Measurements from ENCODE around the gene PDXK. TPM values are rescaled to one million over a fixed set of nuclear protein-coding genes. Genes with fewer than 3 reads are reported as not detected.

PDXK gene
- total RNA-seq, 4 donors from 2014 or later: 122 to 156 (median 143) TPM

DNA sequence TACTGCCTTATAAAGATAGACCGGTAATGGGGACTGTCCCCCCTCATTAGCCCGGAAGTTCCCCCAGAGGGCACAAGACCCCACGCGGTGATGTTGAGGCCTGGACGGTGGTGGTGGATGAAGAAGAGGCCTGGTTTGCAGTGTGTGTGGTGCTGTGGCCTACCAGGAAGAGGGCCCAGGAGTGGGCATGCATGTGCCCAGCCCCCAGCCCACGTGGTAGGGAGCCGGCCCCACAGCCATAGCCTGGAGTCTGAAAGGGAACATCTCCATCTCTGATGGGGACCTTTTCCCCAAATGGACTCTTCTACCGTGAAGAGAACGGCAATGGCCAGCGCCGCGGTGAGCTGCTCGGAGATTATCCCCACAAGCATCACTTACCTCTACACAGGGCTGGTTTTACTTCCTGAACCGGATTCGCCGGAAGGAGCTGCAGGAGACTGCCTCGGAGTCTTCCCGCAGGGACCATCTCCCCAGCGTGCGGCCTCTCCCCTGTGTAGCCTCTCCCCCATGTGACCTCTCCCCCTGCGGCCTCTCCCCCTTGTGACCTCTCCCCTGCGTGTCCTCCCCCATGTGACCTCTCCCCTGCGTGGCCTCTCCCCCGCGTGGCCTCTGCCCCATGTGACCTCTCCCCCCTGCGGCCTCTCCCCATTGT is 91.0 kb downstream of the PDXK start:
- TF ChIP-seq POLR2A (IDR thresholded peaks at IDR 0.05): no peak
- TF ChIP-seq, protein P1, sequence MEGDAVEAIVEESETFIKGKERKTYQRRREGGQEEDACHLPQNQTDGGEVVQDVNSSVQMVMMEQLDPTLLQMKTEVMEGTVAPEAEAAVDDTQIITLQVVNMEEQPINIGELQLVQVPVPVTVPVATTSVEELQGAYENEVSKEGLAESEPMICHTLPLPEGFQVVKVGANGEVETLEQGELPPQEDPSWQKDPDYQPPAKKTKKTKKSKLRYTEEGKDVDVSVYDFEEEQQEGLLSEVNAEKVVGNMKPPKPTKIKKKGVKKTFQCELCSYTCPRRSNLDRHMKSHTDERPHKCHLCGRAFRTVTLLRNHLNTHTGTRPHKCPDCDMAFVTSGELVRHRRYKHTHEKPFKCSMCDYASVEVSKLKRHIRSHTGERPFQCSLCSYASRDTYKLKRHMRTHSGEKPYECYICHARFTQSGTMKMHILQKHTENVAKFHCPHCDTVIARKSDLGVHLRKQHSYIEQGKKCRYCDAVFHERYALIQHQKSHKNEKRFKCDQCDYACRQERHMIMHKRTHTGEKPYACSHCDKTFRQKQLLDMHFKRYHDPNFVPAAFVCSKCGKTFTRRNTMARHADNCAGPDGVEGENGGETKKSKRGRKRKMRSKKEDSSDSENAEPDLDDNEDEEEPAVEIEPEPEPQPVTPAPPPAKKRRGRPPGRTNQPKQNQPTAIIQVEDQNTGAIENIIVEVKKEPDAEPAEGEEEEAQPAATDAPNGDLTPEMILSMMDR (IDR thresholded peaks at IDR 0.05): no peak
- no peak for TF ChIP-seq EP300 (IDR thresholded peaks at IDR 0.05)
- 50 to 63% methylated on average over 17 to 26 of the region's 26 CpGs for WGBS, 2 donors

DNA sequence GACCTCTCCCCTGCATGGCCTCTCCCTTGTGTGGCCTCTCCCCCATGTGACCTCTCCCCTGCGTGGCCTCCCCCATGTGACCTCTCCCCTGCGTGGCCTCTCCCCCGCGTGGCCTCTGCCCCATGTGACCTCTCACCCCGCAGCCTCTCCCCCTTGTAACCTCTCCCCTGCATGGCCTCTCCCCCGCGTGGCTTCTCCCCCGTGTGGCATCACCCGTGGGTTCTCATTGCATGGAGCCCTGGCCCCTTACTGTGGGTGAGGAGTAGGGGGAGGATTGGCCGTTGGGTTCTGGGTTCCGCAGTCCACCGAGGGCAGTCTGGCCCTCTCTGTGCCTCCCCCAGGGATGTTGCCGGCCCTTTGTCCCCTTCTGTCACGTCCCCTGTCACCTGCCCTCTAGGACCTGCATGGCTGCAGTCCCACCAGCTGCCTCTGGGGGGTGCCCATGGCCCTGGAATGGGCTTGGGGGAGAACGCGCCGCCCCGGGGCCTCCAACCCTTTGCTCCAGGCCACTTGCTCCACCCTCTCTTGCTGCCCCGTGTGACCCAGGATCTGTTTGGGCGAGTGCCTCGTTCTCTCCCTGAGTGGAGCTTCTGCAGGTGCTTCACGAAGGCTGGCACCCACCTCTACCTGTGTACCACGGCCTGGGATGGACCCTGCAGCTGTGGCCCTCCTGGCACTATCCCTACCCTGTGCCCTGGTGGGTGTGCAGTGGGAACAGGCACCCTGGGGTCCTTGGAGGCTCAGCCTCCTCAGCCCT is 91.8 kb downstream of the PDXK start:
- WGBS, 2 donors: 9 to 16% methylated on average over 18 to 23 of the region's 23 CpGs
- H3K27me3 ChIP-seq: no peaks in the 10 kb centered on the region
- peak overlapping the region in 1 of 4 donors; percentile 34 for H3K4me3 ChIP-seq
- DNase-seq (ENCODE audit: low spot score in 2 of 2): peak; percentile 72 to 84
- peaks cover 0 to 20% (median 0%) of the 10 kb centered on the region in 3 donors for H3K36me3 ChIP-seq
- TF ChIP-seq, protein P1 (IDR thresholded peaks at IDR 0.05): peak; percentile 93 to 97 (median 95)
- TF ChIP-seq POLR2A (IDR thresholded peaks at IDR 0.05): no peak
- no peak for TF ChIP-seq EP300 (IDR thresholded peaks at IDR 0.05)
- no peaks in the 10 kb centered on the region for H3K9me3 ChIP-seq
- no peak overlapping the region for H3K27ac ChIP-seq
- H3K4me1 ChIP-seq: peaks cover 0 to 32% (median 11%) of the 10 kb centered on the region in 4 donors

More for the DNA sequence above, 91.0 kb downstream of the PDXK start:
- H3K27ac ChIP-seq: no peak overlapping the region
- H3K36me3 ChIP-seq: peaks cover 0 to 20% (median 0%) of the 10 kb centered on the region in 3 donors
- H3K4me3 ChIP-seq: no peak overlapping the region
- DNase-seq (ENCODE audit: low spot score in 2 of 2): no peak
- H3K9me3 ChIP-seq: no peaks in the 10 kb centered on the region
- peaks cover 0 to 32% (median 11%) of the 10 kb centered on the region in 4 donors for H3K4me1 ChIP-seq
- no peaks in the 10 kb centered on the region for H3K27me3 ChIP-seq

DNA sequence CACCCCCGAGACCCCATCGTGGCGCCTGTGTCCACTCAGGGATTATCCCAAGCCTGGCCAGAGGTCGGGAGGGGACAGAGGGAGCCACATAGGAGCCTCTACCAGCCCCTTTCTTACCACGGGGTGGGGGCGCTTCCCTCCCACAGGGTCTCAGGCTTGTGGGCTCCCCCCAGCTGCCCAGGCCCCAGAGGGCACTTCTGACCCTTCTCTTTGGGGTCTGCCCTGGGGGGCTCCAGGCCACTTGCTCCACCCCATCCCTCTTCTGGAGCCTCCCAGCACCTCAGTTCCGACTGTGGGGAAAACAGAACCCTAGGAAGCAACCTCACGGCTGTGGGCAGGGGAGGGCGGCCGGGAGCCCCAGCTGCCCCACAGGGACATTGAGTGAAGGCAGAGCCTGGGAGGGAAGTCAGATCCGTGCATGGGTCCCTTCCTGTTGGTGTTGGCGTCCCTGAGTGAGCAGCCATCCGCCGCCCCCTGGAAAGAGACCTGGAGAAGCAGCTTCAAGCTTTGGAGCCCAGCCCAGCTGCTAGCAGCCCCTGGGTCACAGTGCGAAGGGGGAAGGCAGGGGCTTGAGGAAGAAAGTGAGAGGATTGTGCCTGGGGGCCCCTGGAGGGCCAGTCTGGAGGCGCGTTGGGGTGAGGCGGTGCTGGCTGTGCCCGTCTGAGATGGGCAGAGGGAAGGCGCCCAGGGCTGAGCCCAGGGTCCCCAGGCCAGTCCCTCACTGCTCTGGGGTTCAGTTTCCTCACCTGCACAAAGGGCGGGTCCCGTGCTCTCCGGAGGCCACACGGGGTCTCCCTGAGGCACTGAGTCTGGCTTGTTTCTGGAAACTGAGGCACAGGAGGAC is 92.6 kb downstream of the PDXK start:
- H3K4me1 ChIP-seq: peaks cover 0 to 32% (median 11%) of the 10 kb centered on the region in 4 donors
- TF ChIP-seq, protein P1 (IDR thresholded peaks at IDR 0.05): no peak
- no peak for TF ChIP-seq POLR2A (IDR thresholded peaks at IDR 0.05)
- no peaks in the 10 kb centered on the region for H3K27me3 ChIP-seq
- DNase-seq (ENCODE audit: low spot score in 2 of 2): no peak
- peak overlapping the region in 1 of 4 donors; percentile 34 for H3K4me3 ChIP-seq
- H3K9me3 ChIP-seq: no peaks in the 10 kb centered on the region
- H3K27ac ChIP-seq: no peak overlapping the region
- WGBS, 2 donors: 67% methylated on average over 20 to 22 of the region's 24 CpGs
- H3K36me3 ChIP-seq: peaks cover 0 to 12% (median 0%) of the 10 kb centered on the region in 3 donors

Small RNAs within 50 kb of the gene (small RNA-seq; reads per million reads assigned to genes)
- gene AP001052.1: not detected

Other genes with a start within 250 kb of the PDXK start
- 1 to 10 TPM; 1.7 to 6.3 (median 1.9) TPM for gene HSF2BP, start 59.6 kb upstream of the PDXK start, total RNA-seq
- 10 to 100 TPM; 21.4 to 29.4 (median 25.5) TPM for gene RRP1B, start 59.6 kb upstream of the PDXK start, total RNA-seq
- gene CSTB, start 57.2 kb downstream of the PDXK start, total RNA-seq: 10 to 100 TPM; 11.4 to 16.7 (median 13.3) TPM
- 10 to 100 TPM; 15.5 to 29.4 (median 19.0) TPM for gene RRP1, start 70.4 kb downstream of the PDXK start, total RNA-seq
- gene AGPAT3, start 146.1 kb downstream of the PDXK start, total RNA-seq: 10 to 100 TPM; 29.9 to 45.6 (median 36.4) TPM

All from tibial nerve (tissue), 4 donors.